HepG2 (cell line): ENCODE data around the gene COL10A1. TPM values are rescaled to one million over a fixed set of nuclear protein-coding genes. Genes with fewer than 3 reads are reported as not detected.

Experiments
- ARID2 ChIP-seq: sonication (generic); formaldehyde crosslinking; IDR thresholded peaks from 2 replicates; pipeline ENCODE4 v1.8.1; 2022; ENCODE audit warnings: mild to moderate bottlenecking, missing genetic modification reagents, borderline replicate concordance
- ATF7-NPFF ChIP-seq: sonication (generic); formaldehyde crosslinking; IDR thresholded peaks from 2 replicates; pipeline ENCODE4 v1.8.1; 2023; ENCODE audit warnings: mild to moderate bottlenecking, low read depth, missing genetic modification reagents, moderate library complexity
- BRCA1 ChIP-seq: sonication (generic); formaldehyde crosslinking; IDR thresholded peaks from 2 replicates; pipeline ENCODE4 v1.4.0; 2020; ENCODE audit warnings: missing genetic modification reagents
- EEA1 ChIP-seq: sonication (generic); formaldehyde crosslinking; IDR thresholded peaks from 2 replicates; pipeline ENCODE4 v1.5.1; 2020; ENCODE audit warnings: mild to moderate bottlenecking, missing genetic modification reagents, borderline replicate concordance
- GTF2F1 ChIP-seq: fragments of 150-350 bp; IDR thresholded peaks from 2 replicates; pipeline ENCODE4 v1.6.1; 2014; ENCODE audit warnings: low read length
- IKZF1 ChIP-seq: fragments of 450-650 bp; IDR thresholded peaks from 2 replicates; pipeline ENCODE4 v1.7.1; 2016
- RORA ChIP-seq: sonication (generic); formaldehyde crosslinking; IDR thresholded peaks from 2 replicates; pipeline ENCODE4 v1.5.0; 2020; ENCODE audit warnings: mild to moderate bottlenecking, missing genetic modification reagents, moderate library complexity
- polyA plus RNA-seq, 8 experiments: library from polyadenylated mRNA; depleted of rRNA in 3 of 8; stranded (reverse) in 7 of 8; unstranded in 1 of 8; fragments of >200 nt; fragmentation: Illumina TruSeq in 4 of 8; extraction: Trizol in 4 of 8; gene quantifications; 2 replicates each; pipeline versions ENCODE4 v1.2.1 to v1.2.3, GENCODE V29; 2011 to 2016; ENCODE audit warnings: low read depth in 4 of 8, missing spikeins in 1 of 8, mixed read lengths in 1 of 8; ENCODE audit not compliant: insufficient read depth in 1 of 8
- total RNA-seq, 5 experiments: library from RNA; depleted of rRNA; stranded (reverse); fragments of >200 nt; fragmentation: Illumina TruSeq; extraction: Trizol; gene quantifications; 2 replicates each; pipeline ENCODE4 v1.2.3, GENCODE V29; 2016; ENCODE audit warnings: low read depth in 1 of 5
- TF ChIP-seq, protein P1 (sequence below): IDR thresholded peaks from 2 replicates; pipeline ENCODE4 v1.6.1; 2012; ENCODE audit warnings: low read length, improper control_type of control experiment
- TF ChIP-seq, protein P2 (sequence below): sonication (generic); formaldehyde crosslinking; conservative IDR thresholded peaks from 2 replicates; pipeline ENCODE4 v1.4.0; 2020; ENCODE audit warnings: missing genetic modification reagents
- TF ChIP-seq, protein P3 (sequence below): sonication (generic); formaldehyde crosslinking; IDR thresholded peaks from 2 replicates; pipeline ENCODE4 v1.8.0; 2022; ENCODE audit warnings: missing genetic modification reagents, mild to moderate bottlenecking, moderate library complexity, borderline replicate concordance

The COL10A1 gene
- total and polyA plus RNA-seq, 2 of the 13 experiments (the other 11 are each of a cell fraction or from before 2014, with no cell fraction given), result 0.07 TPM; not detected in 1

DNA sequence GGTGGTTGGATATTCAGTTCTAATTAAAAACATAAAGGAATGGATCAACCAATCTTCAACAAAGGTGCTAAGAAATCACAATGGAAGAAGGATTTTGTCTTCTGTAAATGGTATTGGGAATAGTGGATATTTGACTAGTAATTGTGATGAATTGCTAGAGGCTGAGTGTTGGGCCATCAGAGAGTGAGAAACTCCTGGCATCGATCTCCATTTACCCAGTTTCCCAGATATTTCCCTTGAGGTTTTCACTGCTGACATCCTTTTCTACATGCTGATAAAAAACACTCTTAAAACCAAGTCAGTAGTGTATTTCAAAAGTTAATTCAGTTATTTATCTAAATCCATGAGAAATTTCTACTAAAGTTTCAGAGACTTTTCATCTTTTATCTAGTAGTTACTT is 40.4 kb upstream of the COL10A1 start (continued):
- TF ChIP-seq, protein P1, sequence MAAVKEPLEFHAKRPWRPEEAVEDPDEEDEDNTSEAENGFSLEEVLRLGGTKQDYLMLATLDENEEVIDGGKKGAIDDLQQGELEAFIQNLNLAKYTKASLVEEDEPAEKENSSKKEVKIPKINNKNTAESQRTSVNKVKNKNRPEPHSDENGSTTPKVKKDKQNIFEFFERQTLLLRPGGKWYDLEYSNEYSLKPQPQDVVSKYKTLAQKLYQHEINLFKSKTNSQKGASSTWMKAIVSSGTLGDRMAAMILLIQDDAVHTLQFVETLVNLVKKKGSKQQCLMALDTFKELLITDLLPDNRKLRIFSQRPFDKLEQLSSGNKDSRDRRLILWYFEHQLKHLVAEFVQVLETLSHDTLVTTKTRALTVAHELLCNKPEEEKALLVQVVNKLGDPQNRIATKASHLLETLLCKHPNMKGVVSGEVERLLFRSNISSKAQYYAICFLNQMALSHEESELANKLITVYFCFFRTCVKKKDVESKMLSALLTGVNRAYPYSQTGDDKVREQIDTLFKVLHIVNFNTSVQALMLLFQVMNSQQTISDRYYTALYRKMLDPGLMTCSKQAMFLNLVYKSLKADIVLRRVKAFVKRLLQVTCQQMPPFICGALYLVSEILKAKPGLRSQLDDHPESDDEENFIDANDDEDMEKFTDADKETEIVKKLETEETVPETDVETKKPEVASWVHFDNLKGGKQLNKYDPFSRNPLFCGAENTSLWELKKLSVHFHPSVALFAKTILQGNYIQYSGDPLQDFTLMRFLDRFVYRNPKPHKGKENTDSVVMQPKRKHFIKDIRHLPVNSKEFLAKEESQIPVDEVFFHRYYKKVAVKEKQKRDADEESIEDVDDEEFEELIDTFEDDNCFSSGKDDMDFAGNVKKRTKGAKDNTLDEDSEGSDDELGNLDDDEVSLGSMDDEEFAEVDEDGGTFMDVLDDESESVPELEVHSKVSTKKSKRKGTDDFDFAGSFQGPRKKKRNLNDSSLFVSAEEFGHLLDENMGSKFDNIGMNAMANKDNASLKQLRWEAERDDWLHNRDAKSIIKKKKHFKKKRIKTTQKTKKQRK, result no peak
- TF ChIP-seq, protein P2, sequence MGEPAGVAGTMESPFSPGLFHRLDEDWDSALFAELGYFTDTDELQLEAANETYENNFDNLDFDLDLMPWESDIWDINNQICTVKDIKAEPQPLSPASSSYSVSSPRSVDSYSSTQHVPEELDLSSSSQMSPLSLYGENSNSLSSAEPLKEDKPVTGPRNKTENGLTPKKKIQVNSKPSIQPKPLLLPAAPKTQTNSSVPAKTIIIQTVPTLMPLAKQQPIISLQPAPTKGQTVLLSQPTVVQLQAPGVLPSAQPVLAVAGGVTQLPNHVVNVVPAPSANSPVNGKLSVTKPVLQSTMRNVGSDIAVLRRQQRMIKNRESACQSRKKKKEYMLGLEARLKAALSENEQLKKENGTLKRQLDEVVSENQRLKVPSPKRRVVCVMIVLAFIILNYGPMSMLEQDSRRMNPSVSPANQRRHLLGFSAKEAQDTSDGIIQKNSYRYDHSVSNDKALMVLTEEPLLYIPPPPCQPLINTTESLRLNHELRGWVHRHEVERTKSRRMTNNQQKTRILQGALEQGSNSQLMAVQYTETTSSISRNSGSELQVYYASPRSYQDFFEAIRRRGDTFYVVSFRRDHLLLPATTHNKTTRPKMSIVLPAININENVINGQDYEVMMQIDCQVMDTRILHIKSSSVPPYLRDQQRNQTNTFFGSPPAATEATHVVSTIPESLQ (CRISPR knock-in tag), result no peak
- TF ChIP-seq ATF7-NPFF, result no peak
- no peak for TF ChIP-seq RORA (CRISPR knock-in tag)
- TF ChIP-seq, protein P3, sequence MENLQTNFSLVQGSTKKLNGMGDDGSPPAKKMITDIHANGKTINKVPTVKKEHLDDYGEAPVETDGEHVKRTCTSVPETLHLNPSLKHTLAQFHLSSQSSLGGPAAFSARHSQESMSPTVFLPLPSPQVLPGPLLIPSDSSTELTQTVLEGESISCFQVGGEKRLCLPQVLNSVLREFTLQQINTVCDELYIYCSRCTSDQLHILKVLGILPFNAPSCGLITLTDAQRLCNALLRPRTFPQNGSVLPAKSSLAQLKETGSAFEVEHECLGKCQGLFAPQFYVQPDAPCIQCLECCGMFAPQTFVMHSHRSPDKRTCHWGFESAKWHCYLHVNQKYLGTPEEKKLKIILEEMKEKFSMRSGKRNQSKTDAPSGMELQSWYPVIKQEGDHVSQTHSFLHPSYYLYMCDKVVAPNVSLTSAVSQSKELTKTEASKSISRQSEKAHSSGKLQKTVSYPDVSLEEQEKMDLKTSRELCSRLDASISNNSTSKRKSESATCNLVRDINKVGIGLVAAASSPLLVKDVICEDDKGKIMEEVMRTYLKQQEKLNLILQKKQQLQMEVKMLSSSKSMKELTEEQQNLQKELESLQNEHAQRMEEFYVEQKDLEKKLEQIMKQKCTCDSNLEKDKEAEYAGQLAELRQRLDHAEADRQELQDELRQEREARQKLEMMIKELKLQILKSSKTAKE (CRISPR knock-in tag), result no peak
- TF ChIP-seq BRCA1 (CRISPR knock-in tag), result no peak
- no peak for TF ChIP-seq EEA1 (CRISPR knock-in tag)
- no peak for TF ChIP-seq ARID2 (CRISPR knock-in tag)
- no peak for TF ChIP-seq IKZF1
- TF ChIP-seq GTF2F1, result no peak
- TF ChIP-seq, all 625 proteins: peak for 0
